ENCODE measurements around the gene GRN. TPM values are rescaled to one million over a fixed set of nuclear protein-coding genes. Genes with fewer than 3 reads are reported as not detected.

GRN gene
- total and polyA plus RNA-seq, 2 of the 13 experiments (the other 11 are each of a cell fraction or from before 2014, with no cell fraction given) = 86.6 to 143 TPM

DNA sequence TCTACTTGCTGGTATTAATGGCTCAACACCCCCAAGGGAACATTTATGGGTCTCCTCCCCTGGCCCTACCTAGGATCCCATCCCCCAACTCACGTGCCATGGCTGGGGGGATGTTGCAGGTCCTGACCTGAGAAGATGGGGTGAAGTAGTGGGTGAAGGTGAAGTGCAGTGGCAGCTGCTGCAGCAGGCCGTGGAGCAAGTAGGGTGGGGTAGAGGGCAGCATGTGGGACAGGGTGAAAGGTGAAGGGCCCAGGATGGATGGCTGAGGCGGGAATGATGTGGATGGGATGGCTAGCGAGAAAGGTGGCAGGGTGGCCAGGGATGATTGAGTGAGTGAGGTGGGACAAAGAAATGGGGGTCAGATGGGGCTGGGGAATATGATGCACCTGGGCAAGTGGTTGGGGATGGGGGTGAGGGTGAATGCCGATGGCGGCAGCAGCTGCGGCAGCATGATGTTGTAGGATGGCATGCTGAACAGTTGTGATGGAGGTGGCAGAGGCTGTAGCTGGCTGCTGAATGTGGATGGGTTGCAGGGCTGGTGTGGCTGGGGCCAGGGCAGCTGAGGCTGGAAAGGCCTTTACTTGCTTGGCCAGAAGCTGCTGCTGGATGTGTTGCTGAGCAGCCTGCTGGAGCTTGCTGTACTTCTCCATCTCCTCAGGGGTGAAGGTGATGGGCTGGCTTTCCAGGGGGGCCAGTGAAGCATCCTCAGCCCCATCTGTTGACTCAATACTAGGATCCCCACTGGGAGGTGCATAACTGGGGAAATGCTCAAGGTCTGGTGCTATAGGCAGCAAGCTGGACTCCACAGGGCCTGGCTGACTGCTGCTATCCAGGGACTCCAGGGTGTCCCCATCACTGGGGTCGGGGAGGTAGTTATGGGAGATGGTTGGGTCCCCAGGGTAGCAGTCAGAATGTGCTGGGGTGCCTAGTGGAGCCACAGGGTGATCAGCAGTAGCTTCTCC is 52.7 kb downstream of the GRN start:
- H3K79me2 ChIP-seq (ENCODE audit: insufficient read depth, low read length) = no peaks in the 10 kb centered on the region
- 96% methylated on average over 7 of the region's 8 CpGs for WGBS (ENCODE audit: low lambda C conversion rate)
- DNase-seq (ENCODE audit: low spot score) = no peak
- no peak overlapping the region for H3K9ac ChIP-seq (ENCODE audit: insufficient read depth, low read depth, low read length)
- in situ Hi-C loops (cut with HindIII; ENCODE audit: extremely low pct_ligation_motif_present, low pct_unique_long_range_greater_than_20kb) (loop anchor here (5.0 kb wide), 1 partner anchor 125 kb away; no protein-coding TSS in a partner anchor), intact Hi-C loops (cut with micrococcal nuclease; ENCODE audit: unreplicated experiment) (no loop called here)
- no peak; the same call in 2 of the 3 replicates for ATAC-seq
- no peaks in the 10 kb centered on the region for H3K4me1 ChIP-seq (ENCODE audit: insufficient read depth, low read length)
- peak; percentile 18 for TF ChIP-seq POLR2AphosphoS5 (IDR thresholded peaks at IDR 0.05; ENCODE audit: low read depth, low read length)
- TF ChIP-seq AGO2 (optimal IDR thresholded peaks at IDR 0.05; ENCODE audit: low read depth, low read length) = peak; percentile 58
- TF ChIP-seq ZNF740 (CRISPR knock-in tag; IDR thresholded peaks at IDR 0.05) = no peak
- no peak for TF ChIP-seq XRCC5 (optimal IDR thresholded peaks at IDR 0.05; ENCODE audit: low read length)
- TF ChIP-seq ZNF101 (CRISPR knock-in tag; IDR thresholded peaks at IDR 0.05; ENCODE audit: borderline replicate concordance, low read depth) = no peak
- TF ChIP-seq RBM22 (optimal IDR thresholded peaks at IDR 0.05; ENCODE audit: low read length) = peak; percentile 73
- TF ChIP-seq HIVEP1 (CRISPR knock-in tag; IDR thresholded peaks at IDR 0.05) = 0 out of 2 replicates have a peak, but pooled peaks have one; percentile 34
- TF ChIP-seq, protein P1, sequence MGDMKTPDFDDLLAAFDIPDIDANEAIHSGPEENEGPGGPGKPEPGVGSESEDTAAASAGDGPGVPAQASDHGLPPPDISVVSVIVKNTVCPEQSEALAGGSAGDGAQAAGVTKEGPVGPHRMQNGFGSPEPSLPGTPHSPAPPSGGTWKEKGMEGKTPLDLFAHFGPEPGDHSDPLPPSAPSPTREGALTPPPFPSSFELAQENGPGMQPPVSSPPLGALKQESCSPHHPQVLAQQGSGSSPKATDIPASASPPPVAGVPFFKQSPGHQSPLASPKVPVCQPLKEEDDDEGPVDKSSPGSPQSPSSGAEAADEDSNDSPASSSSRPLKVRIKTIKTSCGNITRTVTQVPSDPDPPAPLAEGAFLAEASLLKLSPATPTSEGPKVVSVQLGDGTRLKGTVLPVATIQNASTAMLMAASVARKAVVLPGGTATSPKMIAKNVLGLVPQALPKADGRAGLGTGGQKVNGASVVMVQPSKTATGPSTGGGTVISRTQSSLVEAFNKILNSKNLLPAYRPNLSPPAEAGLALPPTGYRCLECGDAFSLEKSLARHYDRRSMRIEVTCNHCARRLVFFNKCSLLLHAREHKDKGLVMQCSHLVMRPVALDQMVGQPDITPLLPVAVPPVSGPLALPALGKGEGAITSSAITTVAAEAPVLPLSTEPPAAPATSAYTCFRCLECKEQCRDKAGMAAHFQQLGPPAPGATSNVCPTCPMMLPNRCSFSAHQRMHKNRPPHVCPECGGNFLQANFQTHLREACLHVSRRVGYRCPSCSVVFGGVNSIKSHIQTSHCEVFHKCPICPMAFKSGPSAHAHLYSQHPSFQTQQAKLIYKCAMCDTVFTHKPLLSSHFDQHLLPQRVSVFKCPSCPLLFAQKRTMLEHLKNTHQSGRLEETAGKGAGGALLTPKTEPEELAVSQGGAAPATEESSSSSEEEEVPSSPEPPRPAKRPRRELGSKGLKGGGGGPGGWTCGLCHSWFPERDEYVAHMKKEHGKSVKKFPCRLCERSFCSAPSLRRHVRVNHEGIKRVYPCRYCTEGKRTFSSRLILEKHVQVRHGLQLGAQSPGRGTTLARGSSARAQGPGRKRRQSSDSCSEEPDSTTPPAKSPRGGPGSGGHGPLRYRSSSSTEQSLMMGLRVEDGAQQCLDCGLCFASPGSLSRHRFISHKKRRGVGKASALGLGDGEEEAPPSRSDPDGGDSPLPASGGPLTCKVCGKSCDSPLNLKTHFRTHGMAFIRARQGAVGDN (CRISPR knock-in tag; IDR thresholded peaks at IDR 0.05) = peak; percentile 15; the same call in 1 of the 2 replicates
- no peak for TF ChIP-seq NKX3-1 (CRISPR knock-in tag; IDR thresholded peaks at IDR 0.05)
- 0 out of 4 replicates have a peak, but pooled peaks of 1 of the 2 experiments have one; percentile 40 for TF ChIP-seq POLR2A (IDR thresholded peaks at IDR 0.05; ENCODE audit: insufficient read depth in 1 of 2, low read depth in 2 of 2, low read length in 2 of 2)
- no peak for FAIRE-seq
- peaks cover 18 to 55% of the 10 kb centered on the region in 2 experiments for H3K36me3 ChIP-seq (replicated peaks in 1 of 2; ENCODE audit: control insufficient read depth in 1 of 2, insufficient read depth in 2 of 2, low read length in 2 of 2)
- H3K9me3 ChIP-seq (ENCODE audit: low read length) = no peaks in the 10 kb centered on the region
- POLR2A ChIA-PET = no interaction called here
- no peak overlapping the region for H3K4me2 ChIP-seq (ENCODE audit: low read depth, low read length)
- CTCF ChIA-PET (ENCODE audit: low intra/inter-chr PET ratio, low total read pairs) = interaction anchor here (0.6 kb wide), 1 partner anchor 9 kb away, joined by 3 read pairs; no protein-coding TSS in a partner anchor
- H4K20me1 ChIP-seq (ENCODE audit: insufficient read depth, low read length) = no peaks in the 10 kb centered on the region
- no TSS peak for BruUV-seq (replicated peaks)
- no peak overlapping the region for H2AFZ ChIP-seq (ENCODE audit: low read length)
- H3K4me3 ChIP-seq (replicated peaks in 1 of 3; ENCODE audit: insufficient read depth in 1 of 3, low read depth in 2 of 3, low read length in 3 of 3) = no peak overlapping the region
- H3K27me3 ChIP-seq (ENCODE audit: control insufficient read depth in 1 of 2, insufficient read depth in 2 of 2, low read length in 2 of 2) = no peaks in the 10 kb centered on the region
- no peak overlapping the region for H3K27ac ChIP-seq (ENCODE audit: extremely low read length, insufficient read depth, low read length)
